Skin epidermis (tissue), 12 donors: Measurements from ENCODE around the gene SSTR5.
"Not testable (repeated sequence)": the region's sequence is repeated elsewhere in the genome, so short reads cannot be mapped to it uniquely, and the experiment has no call there.

Experiments
- H3K27ac ChIP-seq, 21 experiments: fragments of 200-600 bp; sonication (generic) in 11 of 21; one replicate each; pipeline ENCODE4 v1.5.0; 2020; ENCODE audit warnings: mild to moderate bottlenecking in 3 of 21, inconsistent platforms in 2 of 21, moderate library complexity in 2 of 21
- H3K4me3 ChIP-seq, 7 experiments: fragments of 200-600 bp; sonication (generic) in 2 of 7; one replicate each; pipeline ENCODE4 v1.5.0; 2020; ENCODE audit warnings: inconsistent platforms in 2 of 7, mild to moderate bottlenecking in 2 of 7, moderate library complexity in 1 of 7

SSTR5 gene

DNA sequence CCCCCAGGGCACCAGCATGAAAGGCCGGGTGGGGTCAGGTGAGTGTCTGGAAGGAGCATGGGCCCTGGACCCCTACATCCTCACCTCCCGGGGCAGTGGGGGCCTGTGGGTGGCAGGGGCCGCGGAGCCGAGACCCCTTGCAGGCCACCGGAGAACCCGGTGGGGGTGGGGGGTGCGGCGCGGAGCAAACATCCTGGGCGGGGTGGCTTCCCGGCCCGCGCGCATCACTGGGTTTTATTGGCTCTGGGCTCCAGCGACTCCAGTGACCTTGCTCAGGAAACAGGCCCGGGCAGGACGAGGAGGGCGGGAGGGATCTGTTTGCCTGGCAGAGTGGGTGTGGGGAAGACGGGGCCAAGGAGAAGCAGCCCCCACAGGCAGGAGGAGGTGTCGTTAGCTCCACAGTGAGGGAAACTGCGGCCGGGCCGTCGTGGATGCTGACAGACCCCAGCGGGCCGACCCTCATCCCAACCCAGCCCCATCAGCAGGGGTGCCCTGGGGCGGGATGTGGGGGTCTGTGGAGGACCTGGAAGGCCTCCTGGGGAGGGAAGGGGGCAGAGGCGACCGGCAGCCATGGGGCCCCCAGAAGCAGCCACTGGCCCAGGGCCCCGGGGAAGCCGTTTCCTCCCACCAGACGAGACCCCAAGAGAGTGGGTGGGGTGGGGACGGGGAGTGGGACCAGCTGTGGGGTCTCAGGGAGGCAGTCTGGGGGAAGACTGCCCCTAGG lies 10.6 kb downstream of the SSTR5 start:
- Histone ChIP-seq H3K27ac (no peak overlapping the region), H3K4me3 (no peak overlapping the region)

DNA sequence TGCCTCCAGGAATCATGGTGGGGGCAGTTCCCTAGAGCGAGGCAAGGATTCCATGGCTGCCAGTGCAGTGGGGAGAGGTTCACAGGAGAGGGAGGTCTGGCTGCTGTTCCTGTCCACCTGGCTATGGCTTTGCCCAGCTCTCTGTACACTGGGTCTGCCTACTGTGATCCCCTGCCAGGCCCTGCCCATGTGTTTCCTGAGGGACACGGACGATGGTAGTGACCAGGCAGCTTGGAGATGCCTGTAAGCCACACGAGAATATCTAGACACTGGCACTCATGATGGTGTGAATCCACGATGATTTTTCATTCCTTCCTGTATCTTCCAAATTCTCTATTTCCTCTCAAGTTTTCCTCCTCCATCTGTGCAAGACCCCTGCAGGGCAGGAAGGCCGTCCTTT lies 12.4 kb downstream of the SSTR5 start:
- no peak overlapping the region for H3K4me3 ChIP-seq
- H3K27ac ChIP-seq, result no peak overlapping the region

- H3K27ac ChIP-seq, H3K4me3 ChIP-seq: not testable (repeated sequence)
Observed at GRCh38 chr16:1086443-1086842, 13.9 kb downstream of the SSTR5 start.

- H3K4me3 ChIP-seq, result no peak overlapping the region
- H3K27ac ChIP-seq, result no peak overlapping the region
Observed at GRCh38 chr16:1088295-1089170, 16.0 kb downstream of the SSTR5 start.

DNA sequence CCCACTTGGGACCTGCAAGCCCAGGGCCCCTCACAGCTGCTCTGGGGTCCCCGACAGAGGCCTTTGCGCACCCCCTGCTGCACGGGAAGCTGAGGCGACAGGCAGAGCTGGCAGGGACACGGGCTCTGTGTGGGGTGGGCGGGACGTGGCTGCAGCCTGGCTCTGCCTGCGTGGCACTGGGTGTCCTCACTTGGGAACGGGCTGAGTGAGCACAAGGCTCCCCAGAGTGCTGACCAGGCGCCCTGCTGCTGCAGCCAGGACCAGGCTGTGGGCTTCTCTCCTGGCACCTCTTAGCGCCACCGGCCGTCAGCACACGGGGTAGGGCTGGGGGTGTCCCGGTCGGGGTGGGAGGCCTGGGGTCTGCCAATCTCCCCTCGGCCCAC lies 16.9 kb downstream of the SSTR5 start:
- H3K27ac ChIP-seq, result no peak overlapping the region
- peak overlapping the region in 1 of 7 experiments; percentile 14 for H3K4me3 ChIP-seq

DNA sequence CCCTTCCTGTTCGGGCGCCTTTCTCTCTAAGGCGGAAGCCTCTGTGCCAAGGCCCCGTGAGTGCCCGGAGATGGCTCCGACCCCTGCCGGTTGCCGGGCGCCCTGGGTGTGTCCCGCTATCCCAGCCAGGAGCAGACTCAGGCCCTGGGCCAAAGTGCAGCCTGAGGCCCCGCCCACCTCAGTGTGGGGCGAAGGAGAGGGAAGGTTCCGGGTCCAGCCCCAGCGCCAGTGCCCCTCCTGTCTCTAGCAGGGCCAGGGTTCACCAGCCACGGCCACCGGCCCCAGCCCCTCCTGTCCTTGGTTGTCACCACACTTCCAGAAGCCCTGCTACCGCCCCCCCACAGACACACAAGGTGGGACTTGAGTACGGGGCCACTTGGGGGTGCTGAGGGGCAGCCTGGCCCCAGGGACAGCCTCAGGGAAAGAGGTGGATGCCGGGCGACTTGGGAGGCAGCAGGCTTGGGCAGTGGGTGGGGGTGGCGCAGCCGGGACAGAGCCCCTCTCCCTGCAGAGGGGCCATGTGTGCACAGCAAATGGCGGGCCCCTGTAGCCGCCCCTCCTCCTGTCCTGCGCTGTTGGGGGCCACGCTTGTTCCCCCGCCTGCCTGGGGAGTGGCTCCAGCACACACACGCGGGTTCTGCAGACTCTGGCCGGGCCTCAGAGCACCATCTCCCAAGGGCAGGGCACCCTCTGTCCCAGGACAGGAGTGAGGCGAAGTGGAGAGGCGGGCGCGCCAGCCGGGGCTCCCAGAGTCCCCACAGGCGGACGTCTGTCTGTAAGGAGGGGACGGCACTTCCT lies 17.5 kb downstream of the SSTR5 start:
- H3K27ac ChIP-seq, result no peak overlapping the region
- H3K4me3 ChIP-seq, result peak overlapping the region in 1 of 7 experiments; percentile 14

- H3K4me3 ChIP-seq, result no peak overlapping the region
- H3K27ac ChIP-seq, result no peak overlapping the region
Observed at GRCh38 chr16:1090620-1091587, 18.4 kb downstream of the SSTR5 start.

DNA sequence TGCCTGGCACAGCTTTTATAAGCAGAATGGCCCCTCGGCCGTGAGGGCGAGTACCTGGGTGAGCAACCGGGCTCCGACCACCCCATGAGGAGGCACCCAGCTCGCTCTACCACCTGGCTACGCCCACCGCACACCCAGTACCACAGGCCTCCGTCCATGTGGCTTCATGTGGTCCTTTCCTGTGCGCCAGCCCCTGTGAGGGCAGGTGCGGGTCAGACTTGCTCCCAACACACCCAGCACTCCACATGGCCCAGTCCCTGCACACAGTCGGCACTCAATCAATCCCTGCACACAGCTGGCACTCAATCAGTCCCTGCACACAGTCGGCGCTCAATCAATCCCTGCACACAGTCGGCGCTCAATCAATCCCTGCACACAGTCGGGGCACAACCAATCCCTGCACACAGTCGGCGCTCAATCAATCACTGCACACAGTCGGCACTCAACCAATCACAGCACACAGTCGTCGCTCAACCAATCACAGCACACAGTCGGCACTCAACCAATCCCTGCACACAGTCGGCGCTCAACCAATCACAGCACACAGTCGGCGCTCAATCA lies 19.5 kb downstream of the SSTR5 start:
- H3K27ac ChIP-seq, result no peak overlapping the region
- no peak overlapping the region for H3K4me3 ChIP-seq

DNA sequence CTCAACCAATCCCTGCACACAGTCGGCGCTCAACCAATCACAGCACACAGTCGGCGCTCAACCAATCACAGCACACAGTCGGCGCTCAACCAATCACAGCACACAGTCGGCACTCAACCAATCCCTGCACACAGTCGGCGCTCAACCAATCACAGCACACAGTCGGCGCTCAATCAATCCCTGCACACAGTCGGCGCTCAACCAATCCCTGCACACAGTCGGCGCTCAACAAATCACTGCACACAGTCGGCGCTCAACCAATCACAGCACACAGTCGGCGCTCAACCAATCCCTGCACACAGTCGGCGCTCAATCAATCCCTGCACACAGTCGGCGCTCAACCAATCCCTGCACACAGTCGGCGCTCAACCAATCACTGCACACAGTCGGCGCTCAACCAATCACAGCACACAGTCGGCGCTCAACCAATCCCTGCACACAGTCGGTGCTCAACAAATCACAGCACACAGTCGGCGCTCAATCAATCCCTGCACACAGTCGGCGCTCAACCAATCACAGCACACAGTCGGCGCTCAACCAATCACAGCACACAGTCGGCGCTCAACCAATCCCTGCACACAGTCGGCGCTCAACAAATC lies 20.2 kb downstream of the SSTR5 start:
- H3K4me3 ChIP-seq, H3K27ac ChIP-seq: not testable (repeated sequence)

- no peak overlapping the region for H3K27ac ChIP-seq
Observed at GRCh38 chr16:1093284-1094123, 21.0 kb downstream of the SSTR5 start.

GRCh38 chr16:1094124-1094479 lies 21.6 kb downstream of the SSTR5 start:
- Histone ChIP-seq H3K27ac (no peak overlapping the region), H3K4me3 (no peak overlapping the region)

More at GRCh38 chr16:1093284-1094123, 21.0 kb downstream of the SSTR5 start:
- no peak overlapping the region for H3K4me3 ChIP-seq

- H3K27ac ChIP-seq, result no peak overlapping the region
Observed at GRCh38 chr16:1094601-1095449, 22.3 kb downstream of the SSTR5 start.

GRCh38 chr16:1095450-1096168 lies 23.1 kb downstream of the SSTR5 start:
- Histone ChIP-seq H3K4me3 (no peak overlapping the region), H3K27ac (no peak overlapping the region)

More at GRCh38 chr16:1094601-1095449, 22.3 kb downstream of the SSTR5 start:
- no peak overlapping the region for H3K4me3 ChIP-seq

DNA sequence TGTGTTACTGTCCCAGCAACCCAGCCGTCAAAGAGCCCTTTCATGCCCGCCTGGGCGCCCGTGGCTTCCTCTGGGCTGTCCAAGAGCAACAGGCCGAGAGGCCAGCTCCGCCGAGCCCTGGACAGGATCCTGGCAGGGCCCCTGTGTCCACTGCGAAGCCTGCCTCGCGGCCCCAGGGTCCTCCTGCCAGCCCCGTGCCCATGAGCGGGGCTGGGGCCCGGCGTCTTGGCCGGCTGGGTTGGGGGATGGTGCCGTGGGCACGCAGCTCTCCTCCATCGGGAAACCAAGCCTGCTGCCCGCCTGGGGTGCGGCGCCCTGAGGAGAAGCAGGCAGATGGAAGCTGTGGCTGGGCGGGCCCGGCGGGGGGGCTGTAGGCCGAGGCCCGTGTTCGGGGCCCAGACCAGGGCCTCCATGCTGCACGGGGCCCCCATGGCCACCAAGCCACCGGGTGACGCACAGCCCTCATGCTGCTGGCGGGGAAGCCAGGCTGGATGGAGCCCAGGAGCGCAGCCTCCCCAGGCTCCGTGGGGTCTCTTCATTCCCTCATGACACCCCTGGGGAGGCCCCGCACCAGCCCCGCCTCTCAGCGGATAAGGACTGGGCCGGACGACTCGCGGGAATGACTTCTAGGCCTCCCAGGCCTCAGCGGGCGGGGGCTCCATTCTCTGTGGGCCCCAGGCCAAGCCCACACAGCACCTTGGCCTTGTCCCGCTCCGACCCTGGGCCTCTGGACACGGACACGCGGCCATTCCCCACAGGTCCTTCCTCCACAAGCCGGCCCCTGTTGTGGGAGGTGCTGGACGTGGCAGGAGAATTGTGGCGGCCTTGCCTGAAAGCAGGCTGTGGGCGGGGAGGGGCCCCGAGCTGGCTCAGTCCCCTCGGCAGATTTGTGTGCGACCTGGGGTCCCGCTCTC lies 23.9 kb downstream of the SSTR5 start, which contains the start of gene C1QTNF8:
Gene C1QTNF8 (minus strand): TSS at position 76 of the 914 bp plus-strand sequence. CDS start 1,322 bp downstream, outside the sequence.
- Histone ChIP-seq H3K27ac (no peak within 1 kb of the TSS), H3K4me3 (no peak within 1 kb of the TSS)

DNA sequence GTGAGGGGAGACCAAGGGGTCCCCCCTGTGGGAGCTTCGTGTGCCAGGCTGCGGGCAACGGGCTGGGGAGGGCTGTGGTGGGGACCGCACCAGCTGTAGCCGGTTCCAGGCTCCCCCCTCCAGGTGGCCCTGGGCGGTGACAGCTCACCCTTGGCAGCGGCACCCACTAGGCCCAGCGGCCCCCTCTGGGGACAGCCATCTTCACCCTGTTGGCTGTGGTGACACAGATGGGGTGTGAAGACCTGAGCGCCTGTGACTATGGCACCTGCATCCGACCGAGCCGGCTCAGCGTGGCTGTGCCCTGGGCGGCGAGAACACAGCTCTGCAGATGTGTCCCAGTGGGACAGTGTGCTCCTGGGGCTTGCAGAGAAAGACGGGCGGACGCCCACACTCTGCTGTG lies 24.6 kb downstream of the SSTR5 start:
- Histone ChIP-seq H3K4me3 (no peak overlapping the region), H3K27ac (no peak overlapping the region)
